GM23248 (cell line): ENCODE results near the gene PIK3R5.

Source experiments
- EZH2 ChIP-seq: fragments of 200-600 bp; sonication (generic); IDR thresholded peaks from 2 replicates; pipeline ENCODE4 v1.6.1; 2018; ENCODE audit warnings: antibody characterized with exemption, mild to moderate bottlenecking; ENCODE audit not compliant: insufficient read depth, poor library complexity, severe bottlenecking
- EZH2phosphoT487 ChIP-seq: fragments of 200-600 bp; sonication (generic); IDR thresholded peaks from 2 replicates; pipeline ENCODE4 v1.6.1; 2018; ENCODE audit warnings: antibody characterized with exemption, moderate library complexity, mild to moderate bottlenecking, low read depth; ENCODE audit not compliant: insufficient read depth

GRCh38 chr17:8944748-8945147 is 20.8 kb downstream of the PIK3R5 start:
- TF ChIP-seq EZH2 (no peak), EZH2phosphoT487 (no peak)
